GM19463 (cell line): ENCODE measurements around the gene AHR.
"Not testable (repeated sequence)": the region's sequence is repeated elsewhere in the genome, so short reads cannot be mapped to it uniquely, and the experiment has no call there.

Source experiments
- ATAC-seq: cut with Tn5 transposase; IDR thresholded peaks from one replicate; pipeline ENCODE4 v1.9.1; 2021; ENCODE audit warnings: mild to moderate bottlenecking, moderate library complexity; ENCODE audit not compliant: unreplicated experiment

AHR gene

DNA sequence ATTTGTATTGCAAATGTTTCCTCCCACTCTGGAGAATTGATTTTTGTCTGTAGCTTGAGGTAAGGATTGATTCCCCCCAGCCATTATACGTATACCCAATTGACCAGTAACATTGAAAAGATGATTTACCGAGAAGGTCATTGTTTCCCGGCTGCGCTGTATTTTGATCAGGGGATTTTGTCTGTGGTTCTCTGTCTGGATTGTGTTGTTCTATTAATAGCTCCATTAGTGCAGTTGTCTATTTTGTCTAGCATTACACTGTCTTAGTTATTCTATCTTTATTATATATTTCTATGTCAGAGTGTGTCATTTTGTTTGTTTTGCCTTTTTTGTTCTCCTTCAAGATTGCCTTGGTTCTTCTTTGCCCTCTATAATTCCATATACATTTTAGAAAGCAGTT, 37.7 kb downstream of the AHR start:
- no peak for ATAC-seq

GRCh38 chr7:17339139-17339538, 40.7 kb downstream of the AHR start:
- ATAC-seq: no peak

DNA sequence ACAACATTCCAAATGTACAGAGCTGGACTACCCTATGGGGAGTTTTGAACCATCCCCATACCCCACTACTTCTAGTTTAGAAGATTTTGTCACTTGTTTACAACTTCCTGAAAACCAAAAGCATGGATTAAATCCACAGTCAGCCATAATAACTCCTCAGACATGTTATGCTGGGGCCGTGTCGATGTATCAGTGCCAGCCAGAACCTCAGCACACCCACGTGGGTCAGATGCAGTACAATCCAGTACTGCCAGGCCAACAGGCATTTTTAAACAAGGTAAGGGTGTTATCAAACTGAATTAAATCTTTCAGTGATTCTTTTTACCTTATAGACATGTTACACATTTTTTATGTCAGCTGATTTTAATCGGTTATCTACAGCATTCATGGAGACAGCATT, 41.5 kb downstream of the AHR start:
- ATAC-seq: no peak

DNA sequence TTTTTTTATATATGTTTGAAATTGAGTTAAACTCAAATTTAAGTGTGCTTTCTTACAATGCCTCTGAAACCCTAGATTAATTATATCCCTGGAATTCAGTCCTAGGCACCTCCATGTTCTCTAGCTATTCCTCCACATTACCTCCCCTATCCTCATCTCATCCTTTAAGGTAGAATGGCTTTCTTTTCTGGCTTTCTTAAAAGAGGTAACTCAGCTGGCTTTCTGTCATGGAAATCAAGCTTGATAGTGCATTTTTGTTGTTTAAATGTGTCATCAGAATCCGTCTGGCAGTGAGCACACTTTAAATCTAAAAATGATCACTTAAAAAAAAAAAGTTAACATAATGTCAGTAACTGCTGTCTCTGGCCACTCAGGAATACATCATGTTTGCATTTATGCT, 42.2 kb downstream of the AHR start:
- no peak for ATAC-seq

- ATAC-seq: no peak
Observed at GRCh38 chr7:17342756-17343155, 44.3 kb downstream of the AHR start.

DNA sequence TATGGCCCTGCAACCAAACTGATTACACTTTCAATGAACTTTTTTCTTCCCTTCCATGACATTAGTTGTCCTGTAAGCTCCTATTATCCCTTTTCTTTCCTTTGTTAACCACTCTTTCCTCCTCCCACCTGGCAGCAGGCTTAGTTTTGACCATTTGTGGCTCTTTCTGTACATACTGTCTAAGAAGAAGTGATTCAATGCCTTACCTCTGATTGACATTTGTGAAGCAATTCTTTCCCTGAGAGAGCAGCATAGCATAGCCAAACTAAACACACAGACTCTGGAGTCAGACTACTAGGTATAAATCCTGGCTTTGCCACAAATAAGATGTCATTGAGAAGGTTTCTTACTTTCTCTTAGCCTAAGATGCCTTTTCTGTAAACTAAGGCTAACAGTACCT, 48.9 kb downstream of the AHR start:
- no peak for ATAC-seq

- ATAC-seq: not testable (repeated sequence)
Observed at GRCh38 chr7:17348932-17349331, 50.5 kb downstream of the AHR start.

DNA sequence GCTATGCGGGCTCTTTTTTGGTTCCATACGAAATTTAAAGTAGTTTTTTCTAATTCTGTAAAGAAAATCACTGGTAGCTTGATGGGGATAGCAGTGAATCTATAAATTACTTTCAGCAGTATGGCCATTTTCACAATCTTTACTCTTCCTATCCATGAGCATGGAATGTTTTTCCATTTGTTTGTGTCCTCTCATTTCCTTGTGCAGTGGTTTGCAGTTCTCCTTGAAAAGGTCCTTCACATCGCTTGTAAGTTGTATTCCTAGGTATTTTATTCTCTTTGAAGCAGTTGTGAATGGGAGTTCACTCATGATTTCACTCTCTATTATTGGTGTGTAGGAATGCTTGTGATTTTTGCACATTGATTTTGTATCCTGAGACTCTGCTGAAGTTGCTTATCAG, 51.9 kb downstream of the AHR start:
- ATAC-seq: not testable (repeated sequence)

- ATAC-seq: not testable (repeated sequence)
Observed at GRCh38 chr7:17353650-17354419, 55.4 kb downstream of the AHR start.

- ATAC-seq: no peak
Observed at GRCh38 chr7:17354473-17354872, 56.0 kb downstream of the AHR start.

DNA sequence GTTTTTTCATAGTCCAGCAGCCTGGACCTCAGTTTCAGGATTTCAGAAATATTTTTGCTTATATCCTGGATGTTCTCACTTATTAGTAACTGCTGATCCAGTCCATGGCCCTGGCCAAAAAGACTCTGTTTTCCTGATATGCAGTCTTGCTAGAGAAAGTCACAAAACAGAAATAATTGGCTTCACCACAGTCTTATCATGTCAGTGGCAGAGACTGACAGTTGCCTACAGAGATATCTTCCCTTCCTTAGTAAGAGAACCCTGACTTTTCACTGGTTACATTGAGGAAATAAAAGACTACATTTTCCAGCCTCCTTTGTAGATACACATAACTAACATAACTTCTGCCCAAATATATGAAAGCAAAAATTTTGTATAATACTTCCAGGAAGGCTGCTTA, 56.6 kb downstream of the AHR start:
- no peak for ATAC-seq

DNA sequence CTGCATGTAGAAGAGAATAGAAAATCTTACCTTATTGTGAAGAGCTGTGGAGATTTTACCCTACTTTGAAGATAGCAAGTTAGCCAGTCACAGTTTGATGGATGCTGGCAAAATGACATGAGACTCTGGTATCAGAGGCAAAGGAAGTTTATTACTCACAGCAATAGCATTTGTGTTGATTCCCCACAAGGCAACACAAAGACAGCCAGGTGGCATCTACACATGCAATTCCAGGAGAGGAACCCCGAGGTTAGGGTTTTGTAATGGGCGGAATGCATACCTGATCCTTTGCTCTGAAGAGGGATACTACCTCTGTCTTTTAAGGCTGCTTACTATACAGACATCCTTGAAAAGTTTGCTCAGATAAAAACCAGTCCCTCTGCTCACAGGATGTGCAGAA, 59.5 kb downstream of the AHR start:
- no peak for ATAC-seq

GRCh38 chr7:17359610-17360009, 61.2 kb downstream of the AHR start:
- no peak for ATAC-seq

GRCh38 chr7:17362439-17363105, 64.1 kb downstream of the AHR start:
- ATAC-seq: no peak

GRCh38 chr7:17364671-17365070, 66.2 kb downstream of the AHR start:
- ATAC-seq: no peak

DNA sequence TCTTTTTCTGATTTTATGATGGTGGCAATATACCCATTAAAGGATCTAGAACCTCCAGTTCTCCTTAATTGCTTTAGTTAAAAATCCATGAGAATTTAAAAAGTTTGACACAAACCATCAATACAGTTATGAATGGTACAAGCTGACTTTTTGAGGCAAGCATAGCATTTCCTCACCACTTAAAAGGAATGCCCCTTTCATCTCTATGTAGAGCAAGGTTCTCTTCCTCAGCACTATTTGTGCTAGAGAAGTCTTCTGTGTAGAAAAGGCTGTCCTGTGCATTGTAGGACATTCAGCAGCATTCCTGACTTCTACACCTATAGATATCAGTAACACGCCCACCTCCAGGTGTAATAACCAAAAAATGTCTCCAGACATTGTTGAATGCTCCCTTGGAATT, 67.3 kb downstream of the AHR start:
- no peak for ATAC-seq

DNA sequence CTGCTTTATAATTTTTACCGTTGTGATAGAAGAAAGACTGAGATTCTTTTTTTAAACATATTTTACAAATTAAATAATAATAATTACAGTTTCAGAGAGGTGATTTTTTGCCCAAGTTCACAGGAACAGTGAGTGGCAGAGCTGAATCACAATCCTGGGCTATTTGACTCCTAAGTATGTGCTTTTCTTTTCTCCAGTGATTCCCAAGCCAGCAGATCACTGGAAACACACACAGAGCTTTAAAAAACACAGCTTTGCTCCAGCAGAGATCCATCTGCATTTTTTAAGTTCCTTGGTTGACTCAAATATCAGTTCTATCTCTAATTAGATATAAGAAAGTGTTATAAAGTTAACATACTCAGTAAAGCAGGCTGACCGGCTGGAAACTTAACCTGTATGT, 69.0 kb downstream of the AHR start:
- ATAC-seq: no peak

DNA sequence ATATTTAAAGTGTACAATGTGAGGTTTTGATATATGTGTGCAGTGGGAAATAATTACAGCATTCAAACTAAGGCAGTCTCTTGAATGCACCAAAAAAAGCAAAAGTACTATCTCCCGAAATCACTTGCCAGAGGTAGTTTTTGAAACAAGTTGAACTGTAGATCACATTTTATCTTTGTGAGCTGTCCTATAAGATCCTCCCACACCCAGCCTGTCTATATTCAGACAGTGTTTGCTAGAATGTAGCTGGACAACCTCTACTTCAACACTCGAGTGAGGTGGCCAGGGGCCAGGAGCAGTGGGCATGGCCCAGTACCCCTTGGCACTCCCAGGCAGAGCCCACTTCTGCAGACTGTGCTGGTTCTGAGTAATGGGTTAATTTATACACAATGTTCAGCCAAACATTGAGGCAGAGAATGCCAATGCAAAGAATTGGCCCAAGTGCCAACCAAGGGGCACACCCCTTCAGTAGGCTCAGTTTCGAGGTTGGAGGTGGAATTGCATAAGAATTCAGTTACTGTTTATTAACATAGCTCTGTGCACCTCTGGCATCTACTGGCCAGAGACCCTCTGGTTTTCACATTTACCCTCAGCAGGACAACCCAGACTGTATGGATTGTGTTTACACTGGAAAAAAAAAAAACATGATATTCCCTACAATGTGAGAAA, 70.5 kb downstream of the AHR start:
- no peak for ATAC-seq

DNA sequence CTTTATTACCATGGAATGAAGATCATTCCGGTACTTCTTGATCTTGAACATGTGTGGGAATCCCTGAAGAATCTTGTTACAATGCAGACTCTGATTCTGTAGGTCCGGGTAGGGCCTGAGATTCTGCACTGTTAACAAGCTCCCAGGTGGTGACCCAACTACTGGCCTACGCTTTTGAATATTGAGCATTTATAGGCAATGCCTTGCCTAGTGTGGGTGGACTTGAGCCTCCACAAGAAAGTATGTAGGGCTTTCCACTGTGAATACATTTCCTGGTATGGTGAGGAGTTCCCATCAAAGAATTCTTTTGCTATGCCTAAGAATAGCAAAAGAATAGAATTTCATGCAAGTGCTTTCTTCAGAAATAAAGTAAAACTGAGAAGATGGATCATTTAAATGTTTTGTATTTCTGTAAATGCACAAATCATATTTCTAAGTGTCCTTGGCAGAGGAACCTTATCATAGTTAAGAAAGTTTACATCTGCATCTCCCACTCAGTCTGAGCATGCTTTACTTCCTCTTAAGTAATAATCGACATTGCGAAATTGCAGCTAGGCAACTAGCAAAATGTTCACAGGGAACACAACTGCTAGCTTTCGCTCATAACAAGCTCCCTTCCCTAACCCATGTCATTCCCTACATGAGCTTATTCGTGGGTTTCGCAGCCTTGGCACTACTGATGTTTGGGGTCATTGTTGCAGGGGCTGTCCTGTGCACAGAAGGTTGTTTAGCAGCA, 71.4 kb downstream of the AHR start:
- no peak for ATAC-seq

GRCh38 chr7:17370901-17371585, 72.6 kb downstream of the AHR start:
- ATAC-seq: no peak
